ENCODE data around the gene PCK2. TPM values are rescaled to one million over a fixed set of nuclear protein-coding genes. Genes with fewer than 3 reads are reported as not detected.
A peak's percentile ranks its signal among the peaks of the same experiment; 100 is the strongest.

Gene PCK2
- total and polyA plus RNA-seq, 2 of the 13 experiments (the other 11 are each of a cell fraction or from before 2014, with no cell fraction given): 129 to 272 TPM

DNA sequence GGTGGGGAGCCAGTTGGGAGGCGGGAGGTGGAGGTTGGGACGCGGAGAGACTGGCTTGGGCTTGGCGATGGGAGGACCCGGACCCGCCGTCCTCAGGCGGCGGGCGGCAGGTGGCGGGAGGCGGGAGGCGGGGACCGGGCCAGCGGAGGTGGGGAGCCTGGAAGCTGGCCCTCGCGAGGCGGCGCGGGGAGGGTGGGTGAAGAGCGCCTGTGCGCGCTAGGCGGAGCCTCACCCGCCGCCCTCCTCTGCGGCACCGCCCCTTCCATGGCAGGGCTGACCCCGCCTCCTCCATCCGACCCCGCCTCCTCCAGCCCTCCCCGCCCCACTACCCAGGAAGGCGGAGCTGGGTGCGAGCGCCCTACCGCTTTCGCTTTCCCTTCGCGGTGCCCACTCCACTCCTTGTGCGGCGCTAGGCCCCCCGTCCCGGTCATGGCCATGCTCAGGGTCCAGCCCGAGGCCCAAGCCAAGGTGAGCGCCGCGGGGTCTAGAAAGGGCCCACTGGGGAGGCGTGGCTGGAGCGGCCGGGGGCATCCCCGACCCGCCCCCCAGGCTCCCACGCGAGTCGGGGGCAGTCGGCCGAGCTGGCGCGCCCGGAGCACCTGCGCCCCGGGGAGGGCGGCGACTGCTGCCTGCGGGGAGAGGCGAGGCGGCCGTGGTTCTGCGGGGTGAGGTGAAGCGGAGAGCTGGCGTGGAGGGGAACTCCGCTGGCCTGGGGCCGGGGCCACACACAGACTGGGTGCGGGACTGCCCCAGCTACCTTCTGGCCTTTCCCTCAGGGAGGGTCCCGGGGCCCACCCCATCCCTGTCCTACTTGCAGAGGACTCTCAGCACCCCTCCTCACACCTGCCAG is 41.9 kb downstream of the PCK2 start, which contains the start of gene PSME1 (continued):
- TF ChIP-seq NFATC3 (CRISPR knock-in tag; IDR thresholded peaks at IDR 0.05) (no peak), RAD21 (CRISPR knock-in tag; IDR thresholded peaks at IDR 0.05) (peak; percentile 71), FOXA1 (IDR thresholded peaks at IDR 0.05) (no peak), FOXA1 (CRISPR knock-in tag; IDR thresholded peaks at IDR 0.05) (0 out of 2 replicates have a peak, but pooled peaks have one; percentile 13), ZNF878 (CRISPR knock-in tag; IDR thresholded peaks at IDR 0.05) (no peak), FOXO1 (CRISPR knock-in tag; IDR thresholded peaks at IDR 0.05) (peak; percentile 34), THYN1 (CRISPR knock-in tag; IDR thresholded peaks at IDR 0.05; ENCODE audit: borderline replicate concordance, low read depth) (no peak), ZNF205 (CRISPR knock-in tag; IDR thresholded peaks at IDR 0.05) (no peak; the same call in 1 of the 2 replicates), JUNB (CRISPR knock-in tag; IDR thresholded peaks at IDR 0.05; ENCODE audit: borderline replicate concordance) (no peak), SUZ12 (IDR thresholded peaks at IDR 0.05; ENCODE audit: low read depth, low read length) (no peak), ZNF775 (CRISPR knock-in tag; IDR thresholded peaks at IDR 0.05; ENCODE audit: borderline replicate concordance) (no peak), MEIS2 (CRISPR knock-in tag; IDR thresholded peaks at IDR 0.05) (0 out of 2 replicates have a peak, but pooled peaks have one; percentile 20), ZNF773 (CRISPR knock-in tag; IDR thresholded peaks at IDR 0.05; ENCODE audit: borderline replicate concordance) (peak; percentile 86; the same call in 1 of the 2 replicates), ARID2 (CRISPR knock-in tag; IDR thresholded peaks at IDR 0.05; ENCODE audit: borderline replicate concordance) (no peak; the same call in 1 of the 2 replicates), ZSCAN25 (CRISPR knock-in tag; IDR thresholded peaks at IDR 0.05) (peak; percentile 94), SP140L (CRISPR knock-in tag; IDR thresholded peaks at IDR 0.05; ENCODE audit: borderline replicate concordance) (no peak), ZMAT3 (CRISPR knock-in tag; conservative IDR thresholded peaks at IDR 0.05) (no peak; the same call in 1 of the 2 replicates), ZNF496 (CRISPR knock-in tag; IDR thresholded peaks at IDR 0.05; ENCODE audit: insufficient replicate concordance) (no peak), JARID2 (CRISPR knock-in tag; IDR thresholded peaks at IDR 0.05; ENCODE audit: insufficient replicate concordance) (peak; percentile 9), ZNF619 (CRISPR knock-in tag; IDR thresholded peaks at IDR 0.05) (peak; percentile 61), PTBP1 (IDR thresholded peaks at IDR 0.05; ENCODE audit: low read depth, low read length, poor library complexity, severe bottlenecking) (peak; percentile 76), ZNF776 (CRISPR knock-in tag; IDR thresholded peaks at IDR 0.05) (peak; percentile 97), TRIM24 (CRISPR knock-in tag; IDR thresholded peaks at IDR 0.05) (no peak)
- TF ChIP-seq, protein P1, sequence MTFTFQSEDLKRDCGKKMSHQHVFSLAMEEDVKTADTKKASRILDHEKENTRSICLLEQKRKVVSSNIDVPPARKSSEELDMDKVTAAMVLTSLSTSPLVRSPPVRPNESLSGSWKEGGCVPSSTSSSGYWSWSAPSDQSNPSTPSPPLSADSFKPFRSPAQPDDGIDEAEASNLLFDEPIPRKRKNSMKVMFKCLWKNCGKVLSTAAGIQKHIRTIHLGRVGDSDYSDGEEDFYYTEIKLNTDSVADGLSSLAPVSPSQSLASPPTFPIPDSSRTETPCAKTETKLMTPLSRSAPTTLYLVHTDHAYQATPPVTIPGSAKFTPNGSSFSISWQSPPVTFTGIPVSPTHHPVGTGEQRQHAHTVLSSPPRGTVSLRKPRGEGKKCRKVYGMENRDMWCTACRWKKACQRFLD (CRISPR knock-in tag; IDR thresholded peaks at IDR 0.05; ENCODE audit: borderline replicate concordance): 0 out of 2 replicates have a peak, but pooled peaks have one; percentile 22
- TF ChIP-seq, protein P2, sequence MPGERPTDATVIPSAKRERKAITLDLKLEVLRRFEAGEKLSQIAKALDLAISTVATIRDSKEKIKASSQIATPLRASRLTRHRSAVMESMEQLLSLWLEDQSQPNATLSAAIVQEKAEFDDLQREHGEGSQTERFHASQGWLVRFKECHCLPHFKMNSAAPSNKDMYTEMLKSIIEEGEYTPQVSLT (CRISPR knock-in tag; IDR thresholded peaks at IDR 0.05; ENCODE audit: borderline replicate concordance, low read depth): no peak
- TF ChIP-seq, protein P3, sequence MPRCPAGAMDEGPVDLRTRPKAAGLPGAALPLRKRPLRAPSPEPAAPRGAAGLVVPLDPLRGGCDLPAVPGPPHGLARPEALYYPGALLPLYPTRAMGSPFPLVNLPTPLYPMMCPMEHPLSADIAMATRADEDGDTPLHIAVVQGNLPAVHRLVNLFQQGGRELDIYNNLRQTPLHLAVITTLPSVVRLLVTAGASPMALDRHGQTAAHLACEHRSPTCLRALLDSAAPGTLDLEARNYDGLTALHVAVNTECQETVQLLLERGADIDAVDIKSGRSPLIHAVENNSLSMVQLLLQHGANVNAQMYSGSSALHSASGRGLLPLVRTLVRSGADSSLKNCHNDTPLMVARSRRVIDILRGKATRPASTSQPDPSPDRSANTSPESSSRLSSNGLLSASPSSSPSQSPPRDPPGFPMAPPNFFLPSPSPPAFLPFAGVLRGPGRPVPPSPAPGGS (CRISPR knock-in tag; IDR thresholded peaks at IDR 0.05): no peak; the same call in none of the 2 replicates
- TF ChIP-seq, protein P4, sequence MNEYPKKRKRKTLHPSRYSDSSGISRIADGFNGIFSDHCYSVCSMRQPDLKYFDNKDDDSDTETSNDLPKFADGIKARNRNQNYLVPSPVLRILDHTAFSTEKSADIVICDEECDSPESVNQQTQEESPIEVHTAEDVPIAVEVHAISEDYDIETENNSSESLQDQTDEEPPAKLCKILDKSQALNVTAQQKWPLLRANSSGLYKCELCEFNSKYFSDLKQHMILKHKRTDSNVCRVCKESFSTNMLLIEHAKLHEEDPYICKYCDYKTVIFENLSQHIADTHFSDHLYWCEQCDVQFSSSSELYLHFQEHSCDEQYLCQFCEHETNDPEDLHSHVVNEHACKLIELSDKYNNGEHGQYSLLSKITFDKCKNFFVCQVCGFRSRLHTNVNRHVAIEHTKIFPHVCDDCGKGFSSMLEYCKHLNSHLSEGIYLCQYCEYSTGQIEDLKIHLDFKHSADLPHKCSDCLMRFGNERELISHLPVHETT (CRISPR knock-in tag; conservative IDR thresholded peaks at IDR 0.05): peak; percentile 78
